ENCODE data around the gene ARHGEF1. TPM values are rescaled to one million over a fixed set of nuclear protein-coding genes. Genes with fewer than 3 reads are reported as not detected.

The ARHGEF1 gene
- total RNA-seq, 1 donor from 2014 or later: 28.3 TPM

- no peak overlapping the region for H3K4me3 ChIP-seq
- H3K9me3 ChIP-seq (replicated peaks): no peaks in the 10 kb centered on the region
- H3K27me3 ChIP-seq (ENCODE audit: low read depth): no peaks in the 10 kb centered on the region
- intact Hi-C loops (cut with micrococcal nuclease): no loop called here
- DNase-seq: no peak
- H3K4me1 ChIP-seq: peaks cover 40% of the 10 kb centered on the region
- peaks cover 6% of the 10 kb centered on the region for H3K36me3 ChIP-seq
- no peak for TF ChIP-seq CTCF (IDR thresholded peaks at IDR 0.05; ENCODE audit: borderline replicate concordance)
- no peak overlapping the region for H3K27ac ChIP-seq (replicated peaks)
Measured at GRCh38 chr19:41956621-41957020, 73.6 kb downstream of the ARHGEF1 start.

Small RNAs within 50 kb of the gene (microRNA-seq; reads per million reads assigned to microRNA genes)
- gene MIR6797: not detected

Other genes starting within 250 kb of the ARHGEF1 start
- gene CEACAM7, start 194.9 kb upstream of the ARHGEF1 start, total RNA-seq: 0.16 TPM
- gene CEACAM5, start 174.6 kb upstream of the ARHGEF1 start, total RNA-seq: 0.19 TPM
- gene CEACAM6, start 127.7 kb upstream of the ARHGEF1 start, total RNA-seq: 0.11 TPM
- gene CEACAM3, start 86.6 kb upstream of the ARHGEF1 start, total RNA-seq: not detected
- not detected for gene LYPD4, start 38.5 kb upstream of the ARHGEF1 start, total RNA-seq
- gene DMRTC2, start 38.1 kb upstream of the ARHGEF1 start, total RNA-seq: not detected
- gene RPS19, start 22.9 kb upstream of the ARHGEF1 start, total RNA-seq: 611 TPM
- not detected for gene CD79A, start 5.9 kb upstream of the ARHGEF1 start, total RNA-seq
- gene ERFL, start 45.3 kb downstream of the ARHGEF1 start, total RNA-seq: not detected
- gene RABAC1, start 76.1 kb downstream of the ARHGEF1 start, total RNA-seq: 56.7 TPM
- 375 TPM for gene ATP1A3, start 111.0 kb downstream of the ARHGEF1 start, total RNA-seq
- gene GRIK5, start 187.0 kb downstream of the ARHGEF1 start, total RNA-seq: 2.1 TPM
- gene ZNF574, start 193.0 kb downstream of the ARHGEF1 start, total RNA-seq: 7.1 TPM
- 1.2 TPM for gene POU2F2, start 249.3 kb downstream of the ARHGEF1 start, total RNA-seq